NOMO-1 (cell line): ENCODE results near the gene TANGO2.

Experiments used
- DNase-seq, 2 experiments: peaks; one replicate each; lab custom pipeline; 2025; ENCODE audit not compliant: unreplicated experiment in 2 of 2; lab: John Stamatoyannopoulos, UW

Gene TANGO2

GRCh38 chr22:19982991-19983578 lies 37.8 kb upstream of the TANGO2 start:
- DNase-seq, result no peak

- no peak for DNase-seq
Observed at GRCh38 chr22:19983741-19984140, 37.2 kb upstream of the TANGO2 start.

- DNase-seq, result no peak
Observed at GRCh38 chr22:19984201-19984753, 36.6 kb upstream of the TANGO2 start.

- no peak for DNase-seq
Observed at GRCh38 chr22:19984851-19985811, 35.8 kb upstream of the TANGO2 start.

GRCh38 chr22:19986011-19986409 lies 34.9 kb upstream of the TANGO2 start:
- no peak for DNase-seq

GRCh38 chr22:19986410-19987341 lies 34.2 kb upstream of the TANGO2 start:
- DNase-seq, result peak; percentile 41 to 52

- no peak for DNase-seq
Observed at GRCh38 chr22:19987394-19988306, 33.3 kb upstream of the TANGO2 start.

- no peak for DNase-seq
Observed at GRCh38 chr22:19988331-19988808, 32.5 kb upstream of the TANGO2 start.

GRCh38 chr22:19988965-19989724 lies 31.8 kb upstream of the TANGO2 start:
- no peak for DNase-seq

GRCh38 chr22:19989725-19990067 lies 31.2 kb upstream of the TANGO2 start:
- no peak for DNase-seq

- no peak for DNase-seq
Observed at GRCh38 chr22:19990188-19990587, 30.7 kb upstream of the TANGO2 start.

- DNase-seq, result no peak
Observed at GRCh38 chr22:19990609-19991394, 30.1 kb upstream of the TANGO2 start.

- no peak for DNase-seq
Observed at GRCh38 chr22:19991395-19991644, 29.6 kb upstream of the TANGO2 start.

GRCh38 chr22:19991645-19992451 lies 29.1 kb upstream of the TANGO2 start:
- no peak for DNase-seq

GRCh38 chr22:19992481-19992911 lies 28.4 kb upstream of the TANGO2 start:
- DNase-seq, result no peak

- no peak for DNase-seq
Observed at GRCh38 chr22:19992921-19993355, 28.0 kb upstream of the TANGO2 start.

GRCh38 chr22:19993926-19994325 lies 27.0 kb upstream of the TANGO2 start:
- DNase-seq, result no peak
